Measurements from ENCODE around the gene TPM4.

GRCh38 chr19:16115301-16116039 lies 39.2 kb downstream of the TPM4 start:
- TF ChIP-seq POLR2AphosphoS5 (IDR thresholded peaks at IDR 0.05; ENCODE audit: low read depth, low read length) (no peak), POLR2A (IDR thresholded peaks at IDR 0.05; ENCODE audit: low read depth, low read length) (no peak), TAF1 (IDR thresholded peaks at IDR 0.05; ENCODE audit: borderline replicate concordance, low read depth, low read length) (no peak)
